HL-60/S4 treated with retinoic acid at 250 ng/mL for 4 days and 3 days (cell line): ENCODE results near the gene OR10G2.
"Not testable (repeated sequence)": the region's sequence is repeated elsewhere in the genome, so short reads cannot be mapped to it uniquely, and the experiment has no call there.

Source experiments
- in situ Hi-C: fragments of 300-500 bp; cut with MboI; formaldehyde crosslinking; loops from 2 replicates; pipeline ENCODE4 v1.7.0; 2022; ENCODE audit warnings: low sequenced_read_pairs

The OR10G2 gene, protein sequence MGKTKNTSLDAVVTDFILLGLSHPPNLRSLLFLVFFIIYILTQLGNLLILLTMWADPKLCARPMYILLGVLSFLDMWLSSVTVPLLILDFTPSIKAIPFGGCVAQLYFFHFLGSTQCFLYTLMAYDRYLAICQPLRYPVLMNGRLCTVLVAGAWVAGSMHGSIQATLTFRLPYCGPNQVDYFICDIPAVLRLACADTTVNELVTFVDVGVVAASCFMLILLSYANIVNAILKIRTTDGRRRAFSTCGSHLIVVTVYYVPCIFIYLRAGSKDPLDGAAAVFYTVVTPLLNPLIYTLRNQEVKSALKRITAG

DNA sequence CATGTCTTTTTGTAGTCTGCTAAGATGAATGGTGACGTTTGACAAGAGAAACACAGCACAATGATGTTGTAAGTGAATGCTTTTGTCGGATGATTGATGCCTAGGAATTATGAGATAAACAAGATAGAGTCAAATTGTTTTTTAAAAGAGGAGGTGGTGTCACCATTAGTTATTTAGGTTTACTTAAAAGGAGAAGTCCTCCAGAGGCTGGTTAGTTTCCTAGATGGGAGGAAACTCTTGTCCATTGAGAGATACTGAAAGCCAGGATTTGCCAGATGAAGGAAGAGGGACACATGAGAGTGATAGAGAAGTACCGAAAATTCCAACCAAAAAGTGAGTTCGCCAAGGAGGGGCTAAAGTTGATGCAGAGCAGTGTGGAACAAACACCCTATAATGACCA, at the start of gene OR10G2:
OR10G2 (minus strand) TSS at position 101 of the 400 bp plus-strand sequence; CDS start at position 3, 98 bp downstream.
- in situ Hi-C loops: no loop called here

DNA sequence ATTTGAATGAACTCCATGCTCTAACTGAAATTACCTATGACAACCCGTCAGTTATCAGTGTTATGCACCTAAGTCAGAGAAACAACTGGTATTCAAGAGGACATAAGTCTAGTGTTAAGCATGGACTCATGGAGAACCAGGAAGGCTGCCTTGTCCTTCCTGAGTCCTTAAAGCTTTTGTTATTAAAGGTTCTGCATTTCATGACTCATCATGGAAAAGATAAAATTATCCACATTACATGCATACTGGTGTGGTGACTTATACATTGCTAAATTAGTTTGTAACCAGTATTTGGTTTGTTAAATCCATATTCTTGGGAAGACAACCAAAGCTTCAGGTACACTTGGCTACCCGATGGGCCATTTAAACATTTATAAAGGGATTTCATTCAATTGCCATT, 45.3 kb upstream of the OR10G2 start:
- in situ Hi-C loops: no loop called here

DNA sequence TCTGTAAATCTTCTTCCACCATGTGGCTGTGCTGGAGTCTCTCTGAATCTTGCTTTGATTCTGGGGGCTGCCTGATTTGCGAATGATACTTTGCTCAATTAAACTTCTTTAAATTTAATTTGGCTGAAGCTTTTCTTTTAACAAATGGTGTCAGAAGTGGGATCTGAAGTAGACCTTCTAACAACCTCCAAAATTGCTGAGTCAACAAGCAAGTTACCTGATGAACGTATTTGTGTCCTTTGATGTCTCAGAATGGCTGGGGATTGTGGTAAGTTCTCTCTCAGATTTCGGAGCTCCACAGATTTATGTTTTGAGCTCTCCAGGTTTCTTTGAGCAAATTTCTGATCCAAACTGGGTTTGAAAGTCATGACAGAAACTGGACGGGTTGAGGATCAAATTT, 40.8 kb upstream of the OR10G2 start:
- in situ Hi-C loops: no loop called here

DNA sequence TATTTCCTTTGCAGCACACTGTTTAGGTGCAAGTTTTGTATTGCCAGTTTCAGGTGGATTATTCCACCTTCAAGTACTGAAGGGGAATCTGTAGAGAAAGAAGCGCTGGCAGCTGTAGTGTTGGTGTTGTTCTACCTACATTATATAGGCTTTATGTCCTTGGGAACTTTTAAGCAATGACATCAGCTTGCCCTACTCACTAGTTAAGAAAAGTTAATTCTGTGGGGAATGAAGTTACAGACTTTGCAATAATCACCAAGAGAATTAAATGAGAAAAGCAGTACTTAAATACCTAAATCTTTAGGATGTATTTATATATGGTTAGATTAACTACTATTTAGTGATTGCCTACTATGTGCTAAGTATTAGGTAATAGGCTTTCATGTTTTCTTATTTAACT, 39.0 kb upstream of the OR10G2 start, which contains the start of gene OR4E1:
OR4E1 (minus strand) TSS at position 101 of the 400 bp plus-strand sequence. CDS start 2,883 bp downstream, outside the sequence.
- in situ Hi-C loops: no loop called here

DNA sequence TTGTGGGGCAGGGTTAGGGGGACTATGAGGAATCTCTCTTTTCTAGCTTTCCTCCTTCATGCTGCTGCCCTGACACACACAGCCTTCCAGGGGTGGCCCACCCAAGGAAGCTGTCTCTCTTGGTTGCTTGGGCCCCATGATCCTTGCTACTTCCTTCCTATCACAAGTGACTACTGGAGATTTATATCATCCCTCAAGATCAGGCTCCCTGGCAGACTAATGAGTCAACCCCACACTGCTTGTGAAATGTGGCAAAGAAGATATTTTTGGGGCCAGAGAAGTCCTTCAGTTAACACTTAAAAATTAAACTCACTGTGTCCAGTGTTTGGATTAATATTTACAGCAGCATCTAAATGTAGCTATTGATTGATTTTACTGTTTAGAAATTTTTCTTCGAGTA, 37.4 kb upstream of the OR10G2 start:
- in situ Hi-C loops: no loop called here

DNA sequence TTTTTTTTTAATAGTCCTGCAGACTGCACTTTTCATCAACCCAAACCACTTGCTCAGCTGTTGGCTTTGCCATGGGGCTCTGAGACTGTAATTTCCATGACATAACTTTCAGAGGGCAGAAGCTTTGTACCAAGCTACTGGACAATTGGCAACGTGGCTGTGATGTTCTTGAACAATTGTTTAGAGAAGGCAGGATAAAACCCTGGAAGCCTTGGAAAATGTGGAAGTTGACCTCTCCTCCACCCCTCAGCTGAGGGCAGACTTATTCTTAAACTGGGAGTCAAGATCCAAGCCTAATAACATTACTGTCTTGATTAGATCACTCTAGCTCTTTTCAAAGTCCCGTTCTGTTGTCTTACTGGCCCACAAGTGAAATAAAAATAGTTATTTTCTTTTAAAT, 36.6 kb upstream of the OR10G2 start:
- in situ Hi-C loops: no loop called here

DNA sequence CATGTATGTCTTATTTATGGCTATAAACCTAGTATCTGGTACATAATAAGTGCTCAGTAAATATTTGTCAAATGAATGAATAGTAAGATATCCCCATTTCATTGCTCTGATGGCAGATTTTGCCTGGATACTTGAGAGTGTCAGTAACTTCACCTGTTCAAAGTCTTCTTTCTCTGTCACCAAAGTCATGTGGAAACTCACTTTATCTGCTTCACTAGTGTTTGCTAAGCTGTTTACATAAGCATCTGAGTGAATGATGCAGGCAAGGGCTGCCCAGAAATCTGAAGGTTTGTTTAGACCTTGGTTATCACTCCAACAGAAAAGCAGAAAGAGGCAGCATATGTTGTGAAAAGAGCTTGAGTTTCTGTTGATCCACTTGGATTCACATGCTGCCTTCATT, 34.5 kb upstream of the OR10G2 start:
- in situ Hi-C loops: no loop called here

DNA sequence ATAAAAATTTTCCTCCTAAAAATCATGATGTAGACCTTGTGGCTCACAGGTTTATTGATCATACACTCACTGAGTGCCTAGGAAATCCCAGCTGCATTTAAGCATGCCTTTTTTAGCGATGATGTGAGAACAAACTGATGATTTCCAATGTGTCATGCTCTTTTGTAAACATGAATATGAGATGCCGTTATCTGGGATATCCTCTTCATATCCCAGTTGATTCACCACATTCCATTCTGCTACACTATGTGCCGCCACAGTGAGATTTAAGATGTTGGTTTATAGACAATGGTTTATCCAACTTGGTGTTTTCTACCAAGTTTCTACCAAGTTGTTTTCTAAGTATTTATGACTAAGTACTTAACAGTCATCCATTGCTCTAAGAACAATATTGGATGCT, 33.6 kb upstream of the OR10G2 start:
- in situ Hi-C loops: no loop called here

DNA sequence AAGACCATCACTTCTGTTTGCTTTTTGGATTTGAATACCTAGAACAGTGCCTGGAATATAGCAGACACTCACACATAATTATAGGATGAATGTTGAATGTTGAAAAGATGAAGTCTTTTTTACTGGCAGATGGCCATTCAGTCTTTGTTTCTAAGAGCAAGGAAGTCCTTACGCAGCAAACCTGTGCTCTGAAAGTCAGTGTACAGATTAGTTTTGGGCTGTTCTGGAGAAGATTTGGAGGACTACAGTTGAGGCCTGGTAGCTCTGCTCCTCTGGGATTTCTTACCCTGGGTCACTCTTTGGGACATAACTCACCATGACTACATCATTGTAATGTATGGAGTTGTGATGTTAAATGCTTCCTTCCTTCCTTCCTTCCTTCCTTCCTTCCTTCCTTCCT, 22.2 kb upstream of the OR10G2 start:
- in situ Hi-C loops: no loop called here

DNA sequence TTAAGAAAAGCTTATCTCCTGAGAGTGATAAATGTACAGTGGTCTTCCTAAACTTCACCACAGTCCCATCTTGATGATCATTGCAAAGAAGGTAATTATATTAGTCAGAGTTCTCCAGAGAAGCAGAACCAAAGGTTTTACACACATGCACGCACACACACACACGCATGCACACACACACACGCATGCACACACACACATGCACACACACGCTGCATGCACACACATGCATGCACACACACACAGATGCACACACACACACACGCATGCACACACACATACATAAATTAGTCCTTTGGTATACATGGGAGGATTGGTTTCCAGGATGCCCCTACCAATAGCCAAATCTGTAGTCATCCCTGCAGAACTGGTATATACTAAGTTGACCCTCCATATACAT, 19.5 kb upstream of the OR10G2 start:
- in situ Hi-C loops: no loop called here

DNA sequence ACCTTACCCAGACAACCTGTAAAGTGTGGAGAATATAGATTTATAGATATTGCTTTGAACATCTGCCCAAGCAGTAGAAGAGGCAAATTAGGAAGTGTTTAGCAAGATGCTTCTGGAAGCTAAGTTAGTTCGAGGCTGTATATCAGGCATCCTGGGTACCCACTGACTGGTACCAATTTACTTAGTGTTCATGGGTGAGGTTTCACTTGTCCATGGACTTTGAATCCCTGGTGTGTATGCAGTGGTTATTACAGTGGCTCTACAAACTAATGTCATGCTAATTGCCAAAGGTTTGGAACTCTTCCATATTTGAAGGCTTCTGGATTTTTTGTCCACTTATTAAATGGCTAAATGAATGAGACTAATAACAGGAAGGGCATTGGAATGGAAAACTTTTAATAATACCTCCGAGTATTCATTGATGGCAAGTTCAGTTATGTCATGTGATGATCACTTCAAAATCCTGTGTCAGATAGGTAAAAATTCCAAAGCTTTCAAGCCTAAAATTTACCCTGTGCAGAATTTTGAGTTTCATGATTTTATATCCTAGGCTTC, 18.7 kb upstream of the OR10G2 start, which contains the start of gene OR4E2:
OR4E2 (plus strand) TSS at position 505 of the 555 bp plus-strand sequence. CDS start 11,248 bp downstream, outside the sequence.
- in situ Hi-C loops: no loop called here

DNA sequence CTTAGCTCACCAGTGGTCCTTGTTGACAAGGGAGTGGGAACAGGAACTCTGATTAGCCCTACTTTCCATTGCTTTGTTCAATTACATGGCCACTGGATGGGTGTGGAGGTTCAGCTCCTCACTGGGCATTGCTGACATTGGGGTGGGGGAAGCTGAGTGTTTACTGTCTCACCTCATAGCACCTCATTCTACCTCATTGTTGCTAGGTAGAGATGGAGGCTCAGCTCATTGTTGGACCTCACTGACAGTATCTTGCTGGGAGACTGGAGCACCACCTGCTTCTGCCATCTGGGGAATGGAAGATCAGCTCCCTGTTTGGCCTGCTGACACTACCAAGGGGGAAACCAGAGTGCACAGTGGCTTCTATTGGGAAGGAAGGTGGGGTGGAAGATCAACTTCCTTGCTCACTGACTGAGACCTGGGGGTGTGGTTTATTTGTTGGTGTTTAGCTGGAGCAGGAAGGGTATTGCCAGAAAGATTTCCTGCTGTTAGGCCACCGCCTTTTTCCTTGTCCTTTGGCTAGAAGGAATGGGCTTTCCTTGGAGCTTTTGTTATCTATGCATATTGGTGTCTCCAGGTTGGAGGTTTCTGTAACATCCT, 17.6 kb upstream of the OR10G2 start:
- in situ Hi-C loops: no loop called here

DNA sequence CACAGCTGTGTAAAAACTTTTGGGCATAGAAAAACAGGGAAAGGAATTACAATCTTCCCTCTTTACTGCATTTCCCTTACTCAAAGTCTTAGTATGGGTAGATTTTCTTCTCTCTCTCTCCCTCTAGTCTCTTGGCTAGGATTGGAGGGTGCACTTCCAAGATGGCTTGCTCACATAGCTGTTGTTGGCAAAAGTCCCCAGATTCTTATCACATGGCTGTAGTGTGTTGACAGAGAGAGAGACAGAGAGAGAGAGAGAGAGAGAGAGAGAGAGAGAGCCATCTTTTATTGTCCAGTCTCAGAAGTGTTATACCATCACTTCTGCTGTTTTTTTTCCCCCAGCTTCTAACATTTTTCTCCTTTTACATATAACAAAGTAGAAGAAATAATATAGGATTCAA, 12.6 kb upstream of the OR10G2 start:
- in situ Hi-C loops: no loop called here

DNA sequence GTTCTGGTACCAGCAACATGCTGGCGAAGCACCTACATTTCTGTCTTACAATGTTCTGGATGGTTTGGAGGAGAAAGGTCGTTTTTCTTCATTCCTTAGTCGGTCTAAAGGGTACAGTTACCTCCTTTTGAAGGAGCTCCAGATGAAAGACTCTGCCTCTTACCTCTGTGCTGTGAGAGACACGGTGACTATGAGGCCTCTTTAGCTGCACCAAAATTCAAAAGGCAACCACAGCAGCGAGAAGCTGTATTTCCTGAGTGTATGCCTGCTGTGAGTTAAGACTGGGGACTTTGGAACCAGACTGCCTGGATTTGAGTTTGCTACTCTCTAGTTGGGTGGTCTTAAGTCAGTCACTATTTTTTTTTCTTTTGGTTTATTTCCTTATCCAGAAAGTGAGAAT, 8.7 kb upstream of the OR10G2 start:
- in situ Hi-C loops: no loop called here

DNA sequence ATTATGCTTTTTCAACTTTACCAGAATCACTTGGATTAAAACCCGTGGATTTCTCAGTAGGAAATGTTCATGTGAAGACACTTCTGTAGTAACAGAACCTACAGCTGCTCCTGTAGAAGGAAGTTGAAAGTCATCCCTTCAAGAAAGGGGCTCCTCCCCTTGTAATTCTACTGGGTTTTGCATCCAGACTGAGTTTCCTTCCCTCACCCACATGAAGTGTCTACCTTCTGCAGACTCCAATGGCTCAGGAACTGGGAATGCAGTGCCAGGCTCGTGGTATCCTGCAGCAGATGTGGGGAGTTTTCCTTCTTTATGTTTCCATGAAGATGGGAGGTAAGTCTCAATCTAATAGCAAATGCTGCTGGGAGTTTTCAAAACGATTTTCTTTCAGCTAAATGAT, 7.9 kb upstream of the OR10G2 start:
- in situ Hi-C loops: no loop called here

DNA sequence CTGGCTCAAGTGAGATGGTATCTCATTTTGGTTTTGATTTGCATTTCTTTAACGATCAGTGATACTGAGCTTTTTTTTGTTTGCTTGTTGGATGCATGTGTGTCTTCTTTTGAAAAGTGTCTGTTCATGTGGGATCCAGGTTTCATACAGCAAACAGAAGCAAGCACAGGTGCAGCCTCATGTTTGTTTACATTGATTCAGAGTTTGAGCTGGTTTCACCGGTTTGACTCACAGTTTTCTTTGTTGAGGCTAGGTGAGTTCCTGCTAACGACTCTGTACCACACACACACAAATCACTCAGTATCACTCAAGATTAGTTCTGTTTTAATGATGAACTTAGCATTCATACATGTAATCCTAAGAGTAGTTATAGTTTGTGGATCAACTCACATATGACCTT, 3.7 kb downstream of the OR10G2 start:
- in situ Hi-C loops: no loop called here

DNA sequence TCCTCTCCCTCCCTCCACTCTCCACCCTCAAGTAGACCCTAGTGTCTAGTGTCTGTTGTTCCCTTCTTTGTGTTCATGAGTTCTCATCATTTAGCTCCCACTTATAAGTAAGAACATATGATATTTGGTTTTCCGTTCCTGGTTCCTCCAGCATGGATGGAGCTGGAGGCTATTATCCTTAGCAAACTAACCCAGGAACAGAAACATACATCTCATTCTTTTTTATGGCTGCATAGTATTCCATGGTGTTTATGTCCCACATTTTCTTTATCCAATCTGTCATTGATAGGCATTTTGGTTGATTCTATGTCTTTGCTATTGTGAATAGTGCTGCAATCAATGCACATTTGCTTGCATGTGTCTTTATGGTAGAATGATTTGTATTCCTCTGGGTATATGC, 4.2 kb downstream of the OR10G2 start:
- in situ Hi-C loops: not testable (repeated sequence)

DNA sequence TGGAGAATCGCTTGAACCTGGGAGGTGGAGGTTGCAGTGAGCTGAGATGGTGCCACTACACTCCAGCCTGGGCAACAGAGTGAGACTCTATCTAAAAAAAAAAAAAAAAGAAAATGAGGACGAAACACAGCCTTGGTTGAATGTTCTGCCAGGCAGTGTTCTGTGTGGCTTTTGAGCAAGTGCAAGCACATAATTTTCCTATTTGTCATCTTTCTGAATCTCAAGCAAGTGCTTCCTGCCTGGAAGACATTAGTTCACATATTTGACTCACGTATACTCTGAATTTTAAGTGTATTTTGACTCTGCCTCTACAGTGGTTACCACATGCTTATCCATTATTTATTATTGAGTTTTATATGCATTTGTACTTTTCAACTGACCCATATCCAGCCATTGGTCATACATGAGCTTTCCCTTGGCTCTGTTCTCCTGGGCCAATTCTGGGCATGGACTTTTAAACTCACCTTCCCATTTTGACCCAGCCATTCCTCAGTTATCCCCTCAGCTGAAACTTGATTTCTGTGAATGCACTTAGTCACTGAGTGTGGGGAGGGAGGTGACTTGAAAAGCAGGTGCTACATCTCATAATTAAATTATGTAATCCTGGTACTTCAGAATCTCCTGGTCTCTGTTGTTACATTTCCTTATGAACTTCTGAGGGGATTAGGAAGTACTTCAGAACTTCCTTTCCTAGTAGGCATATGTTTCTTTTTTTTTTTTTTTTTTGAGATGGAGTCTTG, 8.1 kb downstream of the OR10G2 start:
- in situ Hi-C loops: no loop called here

DNA sequence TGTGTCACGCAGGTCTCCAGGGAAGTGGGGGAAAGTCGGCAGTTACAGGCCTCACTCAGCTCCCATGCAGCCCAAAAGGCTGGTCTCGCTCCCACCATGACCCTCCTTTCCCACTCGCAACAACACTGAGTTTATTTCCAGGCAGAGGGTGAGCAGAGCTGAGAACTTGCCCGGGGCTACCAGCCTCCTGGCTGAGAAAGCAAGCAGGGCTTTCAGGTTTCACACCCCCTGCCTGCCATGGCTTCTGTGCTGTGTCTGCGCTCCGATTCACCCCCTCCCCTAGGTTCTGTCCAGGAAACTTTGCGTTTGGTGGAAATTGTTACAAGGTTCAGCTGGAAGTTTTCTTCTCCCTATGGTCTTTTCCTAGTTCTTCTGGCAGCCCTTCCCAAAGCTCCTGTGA, 17.1 kb downstream of the OR10G2 start:
- in situ Hi-C loops: no loop called here

DNA sequence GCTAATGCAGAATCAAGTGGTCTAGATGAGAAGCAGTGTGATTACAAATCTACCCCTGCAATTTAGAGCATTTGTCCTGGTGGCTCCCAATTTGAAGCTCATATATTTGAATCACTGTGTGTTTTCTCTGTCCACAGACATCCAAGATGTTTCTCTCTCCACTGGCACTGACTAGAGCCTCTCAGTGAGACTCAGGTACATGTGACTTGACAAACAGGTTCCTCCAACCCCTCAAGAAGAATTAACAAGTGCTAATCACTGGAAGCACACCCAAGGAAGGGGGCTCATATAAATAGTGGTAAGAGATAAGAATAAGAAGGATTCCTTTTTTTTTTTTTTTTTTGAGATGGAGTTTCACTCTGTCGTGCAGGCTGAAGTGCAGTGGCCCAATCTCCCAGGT, 20.5 kb downstream of the OR10G2 start:
- in situ Hi-C loops: no loop called here

DNA sequence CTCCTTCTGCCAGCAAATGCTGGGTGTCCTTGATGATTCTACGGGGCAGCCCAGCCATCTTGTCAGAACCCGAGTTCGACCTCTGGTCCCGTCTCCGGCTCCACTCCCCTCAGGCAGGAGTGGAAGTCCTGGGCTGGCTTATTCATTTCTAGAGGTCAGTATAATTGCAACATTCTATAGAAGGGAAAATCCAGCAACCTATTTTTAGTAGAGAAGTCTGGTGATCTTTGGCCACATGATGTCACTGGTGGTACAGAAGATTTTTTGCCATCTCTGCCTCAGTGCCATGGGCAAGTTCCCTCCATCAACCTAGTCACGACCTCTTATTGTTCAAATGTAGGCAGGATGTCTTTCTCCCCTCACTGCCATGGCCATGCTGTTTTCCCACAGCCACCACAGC, 22.4 kb downstream of the OR10G2 start:
- in situ Hi-C loops: no loop called here

DNA sequence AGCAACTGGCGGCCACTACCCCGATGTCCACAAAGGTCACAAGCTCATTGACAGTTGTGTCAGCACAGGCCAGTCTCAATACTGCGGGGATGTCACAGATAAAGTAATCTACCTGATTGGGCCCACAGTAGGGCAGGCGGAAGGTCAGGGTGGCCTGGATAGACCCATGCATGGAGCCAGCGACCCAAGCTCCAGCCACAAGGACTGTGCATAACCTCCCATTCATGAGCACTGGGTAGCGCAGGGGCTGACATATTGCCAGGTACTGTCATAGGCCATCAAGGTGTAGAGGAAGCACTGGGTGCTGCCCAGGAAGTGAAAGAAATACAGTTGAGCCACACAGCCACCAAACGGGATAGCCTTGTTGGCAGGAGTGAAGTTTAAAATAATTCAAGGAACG, 32.6 kb downstream of the OR10G2 start:
- in situ Hi-C loops: not testable (repeated sequence)
